ENCODE data around the gene MAN1C1. TPM values are rescaled to one million over a fixed set of nuclear protein-coding genes. Genes with fewer than 3 reads are reported as not detected.

The MAN1C1 gene
- total RNA-seq, 1 experiment from 2014 or later, result 0.11 TPM

GRCh38 chr1:25744140-25744581 lies 127.6 kb downstream of the MAN1C1 start:
- no peak overlapping the region for H3K4me2 ChIP-seq (ENCODE audit: low read length)
- BruUV-seq (replicated peaks), result no TSS peak
- ChIA-PET POLR2A (ENCODE audit: unreplicated experiment) (no interaction called here), CTCF (interaction anchor here (0.7 kb wide), 1 partner anchor 136 kb away, joined by 4 read pairs; no protein-coding TSS in a partner anchor)
- no peaks in the 10 kb centered on the region for H3K4me1 ChIP-seq (ENCODE audit: insufficient read depth, low read length)
- H3K9me2 ChIP-seq (replicated peaks; ENCODE audit: low read length), result no peaks in the 10 kb centered on the region
- TF ChIP-seq EZH2 (IDR thresholded peaks at IDR 0.05; ENCODE audit: low read length, unreplicated experiment) (no peak), EZH2phosphoT487 (IDR thresholded peaks at IDR 0.05; ENCODE audit: borderline replicate concordance, low read length) (no peak)
- TF ChIP-seq, protein P1, sequence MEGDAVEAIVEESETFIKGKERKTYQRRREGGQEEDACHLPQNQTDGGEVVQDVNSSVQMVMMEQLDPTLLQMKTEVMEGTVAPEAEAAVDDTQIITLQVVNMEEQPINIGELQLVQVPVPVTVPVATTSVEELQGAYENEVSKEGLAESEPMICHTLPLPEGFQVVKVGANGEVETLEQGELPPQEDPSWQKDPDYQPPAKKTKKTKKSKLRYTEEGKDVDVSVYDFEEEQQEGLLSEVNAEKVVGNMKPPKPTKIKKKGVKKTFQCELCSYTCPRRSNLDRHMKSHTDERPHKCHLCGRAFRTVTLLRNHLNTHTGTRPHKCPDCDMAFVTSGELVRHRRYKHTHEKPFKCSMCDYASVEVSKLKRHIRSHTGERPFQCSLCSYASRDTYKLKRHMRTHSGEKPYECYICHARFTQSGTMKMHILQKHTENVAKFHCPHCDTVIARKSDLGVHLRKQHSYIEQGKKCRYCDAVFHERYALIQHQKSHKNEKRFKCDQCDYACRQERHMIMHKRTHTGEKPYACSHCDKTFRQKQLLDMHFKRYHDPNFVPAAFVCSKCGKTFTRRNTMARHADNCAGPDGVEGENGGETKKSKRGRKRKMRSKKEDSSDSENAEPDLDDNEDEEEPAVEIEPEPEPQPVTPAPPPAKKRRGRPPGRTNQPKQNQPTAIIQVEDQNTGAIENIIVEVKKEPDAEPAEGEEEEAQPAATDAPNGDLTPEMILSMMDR (conservative IDR thresholded peaks at IDR 0.05; ENCODE audit: low read depth, low read length), result peak; percentile 58
- H3K36me3 ChIP-seq (ENCODE audit: low read depth, low read length), result no peaks in the 10 kb centered on the region
- no peaks in the 10 kb centered on the region for H3F3A ChIP-seq (ENCODE audit: low read length, unreplicated experiment)
- H3K9me3 ChIP-seq (ENCODE audit: low read length), result no peaks in the 10 kb centered on the region
- H3K4me3 ChIP-seq (ENCODE audit: low read length), result no peak overlapping the region
- H2AFZ ChIP-seq (ENCODE audit: low read length), result no peak overlapping the region
- no peaks in the 10 kb centered on the region for H4K20me1 ChIP-seq (ENCODE audit: low read length)
- peaks cover 9% of the 10 kb centered on the region; the same call in 1 of the 2 replicates for H3K27me3 ChIP-seq (ENCODE audit: low read length)
- no peak overlapping the region for H3K9ac ChIP-seq (ENCODE audit: low read length)
- ATAC-seq (peak; percentile 96), DNase-seq (peak; percentile 60)
- no peaks in the 10 kb centered on the region for H3K79me2 ChIP-seq (ENCODE audit: low read length)
- intact Hi-C loops (cut with micrococcal nuclease), result loop anchor here (2.0 kb wide), 1 partner anchor 135 kb away; no protein-coding TSS in a partner anchor
- H3K27ac ChIP-seq (ENCODE audit: low read length), result no peak overlapping the region

DNA sequence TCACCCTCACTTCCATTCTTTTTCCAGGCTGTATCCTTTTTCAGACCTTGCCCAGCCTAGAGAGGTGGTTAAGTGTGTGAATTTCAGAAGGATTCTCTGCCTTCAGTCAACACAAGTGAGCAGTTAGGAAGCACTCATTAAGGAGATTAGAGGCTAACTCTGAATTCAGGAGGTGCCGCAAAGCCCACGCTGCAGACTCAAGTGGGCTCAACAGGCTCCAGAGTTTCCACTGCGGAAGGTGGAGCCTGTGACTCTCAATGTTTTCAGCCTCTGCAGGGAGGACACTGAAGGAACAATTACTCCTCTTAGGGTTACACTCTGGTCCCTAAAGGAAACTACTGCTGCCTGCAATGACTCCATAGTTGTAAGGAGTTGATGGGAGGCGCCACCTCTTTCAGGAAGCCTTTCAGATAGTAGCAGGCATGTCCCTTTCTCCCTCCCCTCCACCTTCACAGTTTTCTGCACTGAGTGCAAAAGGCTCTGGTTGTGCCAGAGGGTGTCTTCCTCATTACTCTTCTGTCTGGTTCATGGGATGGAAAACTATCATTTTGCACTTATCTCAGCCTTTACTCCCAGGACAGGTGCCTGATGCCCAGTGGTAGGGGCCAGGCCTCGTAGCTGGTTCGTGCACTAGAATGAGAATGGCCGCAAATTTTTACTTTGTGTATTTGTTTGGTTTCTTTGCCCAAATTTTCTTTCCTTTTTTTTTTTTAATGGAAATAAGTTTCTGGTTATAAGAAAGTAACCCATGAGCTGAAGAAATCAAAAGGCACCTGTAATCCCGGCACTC lies 128.2 kb downstream of the MAN1C1 start:
- Histone ChIP-seq H3K27ac (ENCODE audit: low read length) (no peak overlapping the region), H3F3A (ENCODE audit: low read length, unreplicated experiment) (no peaks in the 10 kb centered on the region), H3K27me3 (ENCODE audit: low read length) (peaks cover 9% of the 10 kb centered on the region; the same call in 1 of the 2 replicates), H3K79me2 (ENCODE audit: low read length) (no peaks in the 10 kb centered on the region), H4K20me1 (ENCODE audit: low read length) (no peaks in the 10 kb centered on the region), H3K9ac (ENCODE audit: low read length) (no peak overlapping the region), H3K9me3 (ENCODE audit: low read length) (no peaks in the 10 kb centered on the region), H3K4me3 (ENCODE audit: low read length) (no peak overlapping the region), H3K4me2 (ENCODE audit: low read length) (no peak overlapping the region), H3K36me3 (ENCODE audit: low read depth, low read length) (no peaks in the 10 kb centered on the region), H3K4me1 (ENCODE audit: insufficient read depth, low read length) (no peaks in the 10 kb centered on the region), H2AFZ (ENCODE audit: low read length) (no peak overlapping the region), H3K9me2 (replicated peaks; ENCODE audit: low read length) (no peaks in the 10 kb centered on the region)
- ChIA-PET POLR2A (ENCODE audit: unreplicated experiment) (no interaction called here), CTCF (no interaction called here)
- no TSS peak for BruUV-seq (replicated peaks)
- ATAC-seq (no peak), DNase-seq (no peak)
- intact Hi-C loops (cut with micrococcal nuclease), result loop anchor here (2.0 kb wide), 1 partner anchor 136 kb away; no protein-coding TSS in a partner anchor
- TF ChIP-seq, protein P1 (conservative IDR thresholded peaks at IDR 0.05; ENCODE audit: low read depth, low read length), result no peak
- no peak for TF ChIP-seq EZH2 (IDR thresholded peaks at IDR 0.05; ENCODE audit: low read length, unreplicated experiment)
- TF ChIP-seq EZH2phosphoT487 (IDR thresholded peaks at IDR 0.05; ENCODE audit: borderline replicate concordance, low read length), result no peak
